Panc1 (cell line): ENCODE results near the gene SULT6B1. TPM values are rescaled to one million over a fixed set of nuclear protein-coding genes. Genes with fewer than 3 reads are reported as not detected.
"Not testable (repeated sequence)": the region's sequence is repeated elsewhere in the genome, so short reads cannot be mapped to it uniquely, and the experiment has no call there.

Experiments
- ATAC-seq: fragments of 200-7000 bp; cut with Tn5 transposase; 2 replicates; pipeline ENCODE4 v1.9.1; 2020; ENCODE audit warnings: mild to moderate bottlenecking, moderate library complexity
- BruUV-seq: library from RNA; stranded (reverse); fragments of 400-500 nt; replicated peaks from 2 replicates; lab custom pipeline; 2021; lab: Mats Ljungman, UMichigan
- CTCF ChIA-PET: fragments of 300-600 bp; sonication (Branson Sonifier 250); formaldehyde crosslinking; loops from one replicate; lab custom pipeline; 2022; ENCODE audit warnings: antibody characterized with exemption; lab: Charles Lee
- POLR2A ChIA-PET: fragments of 300-600 bp; sonication (Branson Sonifier 250); formaldehyde crosslinking; loops from one replicate; lab custom pipeline; 2022; ENCODE audit warnings: antibody characterized with exemption; lab: Charles Lee
- DNase-seq: peaks from one replicate; pipeline ENCODE4 v3.0.0-alpha.2; 2010; ENCODE audit warnings: low read depth, low spot score
- H3K27ac ChIP-seq: 2 replicates; pipeline ENCODE4 v1.5.1; 2011; ENCODE audit warnings: mild to moderate bottlenecking, low read length, inconsistent platforms
- H3K27me3 ChIP-seq: fragments of 200-500 bp; sonication (Bioruptor generic); 2 replicates; pipeline ENCODE4 v1.6.0; 2014; ENCODE audit warnings: low read length, inconsistent platforms; ENCODE audit not compliant: control insufficient read depth, insufficient read depth
- H3K36me3 ChIP-seq: fragments of 200-500 bp; sonication (Bioruptor generic); 2 replicates; pipeline ENCODE4 v1.5.1; 2014; ENCODE audit warnings: inconsistent platforms, mild to moderate bottlenecking, low read length, moderate library complexity; ENCODE audit not compliant: control insufficient read depth, insufficient read depth
- H3K4me1 ChIP-seq: 2 replicates; pipeline ENCODE4 v1.5.1; 2011; ENCODE audit warnings: inconsistent platforms, mild to moderate bottlenecking, low read length, moderate library complexity; ENCODE audit not compliant: control insufficient read depth, insufficient read depth
- H3K4me3 ChIP-seq, 2 experiments: 2 replicates each; pipeline ENCODE4 v1.5.1; 2011 to 2012; ENCODE audit warnings: low read depth in 2 of 2, low read length in 2 of 2, mild to moderate bottlenecking in 2 of 2, inconsistent platforms in 1 of 2, moderate library complexity in 1 of 2
- H3K9me3 ChIP-seq: fragments of 200-500 bp; sonication (Bioruptor generic); 2 replicates; pipeline ENCODE4 v1.5.1; 2014; ENCODE audit warnings: low read depth, mild to moderate bottlenecking, inconsistent platforms, low read length, moderate library complexity; ENCODE audit not compliant: control insufficient read depth, insufficient read depth
- POLR2AphosphoS5 ChIP-seq: IDR thresholded peaks from 2 replicates; pipeline ENCODE4 v1.6.1; 2012; ENCODE audit warnings: mild to moderate bottlenecking, low read depth, low read length, moderate library complexity
- SIN3A ChIP-seq: IDR thresholded peaks from 2 replicates; pipeline ENCODE4 v1.6.1; 2012; ENCODE audit warnings: low read depth, mild to moderate bottlenecking, low read length, moderate library complexity, borderline replicate concordance; ENCODE audit not compliant: insufficient read depth
- TCF7L2 ChIP-seq: IDR thresholded peaks from 2 replicates; pipeline ENCODE4 v1.6.1; 2011; ENCODE audit warnings: mild to moderate bottlenecking, low read depth, low read length, inconsistent platforms
- in situ Hi-C: cut with HindIII; loops from 2 replicates; pipeline ENCODE4 v1.10.0; 2016; ENCODE audit warnings: low sequenced_read_pairs, low pct_unique_long_range_greater_than_20kb
- intact Hi-C: fragments of 100-400 bp; cut with micrococcal nuclease; formaldehyde crosslinking; loops from one replicate; pipeline ENCODE4 v1.10.0; 2022; ENCODE audit not compliant: unreplicated experiment
- total RNA-seq: library from RNA; stranded (reverse); gene quantifications from one replicate; pipeline ENCODE4 v1.2.1, GENCODE V29; 2021; ENCODE audit not compliant: unreplicated experiment
- TF ChIP-seq, protein P1 (sequence below): fragments of 450-650 bp; IDR thresholded peaks from 2 replicates; pipeline ENCODE4 v1.5.1; 2017; ENCODE audit warnings: mild to moderate bottlenecking
- TF ChIP-seq, protein P2 (sequence below), 2 experiments: IDR thresholded peaks; 2 replicates each; pipeline ENCODE4 v1.6.1; 2011 to 2012; ENCODE audit warnings: low read depth in 2 of 2, control low read depth in 1 of 2, low read length in 1 of 2, mild to moderate bottlenecking in 1 of 2, moderate library complexity in 1 of 2; ENCODE audit not compliant: insufficient read depth in 1 of 2

The SULT6B1 gene
- total RNA-seq, 1 experiment from 2014 or later, result not detected

GRCh38 chr2:37228788-37229187 is 40.3 kb upstream of the SULT6B1 start:
- intact Hi-C loops, result no loop called here
- POLR2A ChIA-PET, result no interaction called here
- no TSS peak for BruUV-seq
- Histone ChIP-seq H3K4me1 (peaks cover 16% of the 10 kb centered on the region), H3K4me3 (no peak overlapping the region), H3K9me3 (no peaks in the 10 kb centered on the region), H3K27me3 (no peaks in the 10 kb centered on the region), H3K27ac (no peak overlapping the region), H3K36me3 (peaks cover 26% of the 10 kb centered on the region)
- DNase-seq (no peak), ATAC-seq (no peak)
- TF ChIP-seq, protein P1, sequence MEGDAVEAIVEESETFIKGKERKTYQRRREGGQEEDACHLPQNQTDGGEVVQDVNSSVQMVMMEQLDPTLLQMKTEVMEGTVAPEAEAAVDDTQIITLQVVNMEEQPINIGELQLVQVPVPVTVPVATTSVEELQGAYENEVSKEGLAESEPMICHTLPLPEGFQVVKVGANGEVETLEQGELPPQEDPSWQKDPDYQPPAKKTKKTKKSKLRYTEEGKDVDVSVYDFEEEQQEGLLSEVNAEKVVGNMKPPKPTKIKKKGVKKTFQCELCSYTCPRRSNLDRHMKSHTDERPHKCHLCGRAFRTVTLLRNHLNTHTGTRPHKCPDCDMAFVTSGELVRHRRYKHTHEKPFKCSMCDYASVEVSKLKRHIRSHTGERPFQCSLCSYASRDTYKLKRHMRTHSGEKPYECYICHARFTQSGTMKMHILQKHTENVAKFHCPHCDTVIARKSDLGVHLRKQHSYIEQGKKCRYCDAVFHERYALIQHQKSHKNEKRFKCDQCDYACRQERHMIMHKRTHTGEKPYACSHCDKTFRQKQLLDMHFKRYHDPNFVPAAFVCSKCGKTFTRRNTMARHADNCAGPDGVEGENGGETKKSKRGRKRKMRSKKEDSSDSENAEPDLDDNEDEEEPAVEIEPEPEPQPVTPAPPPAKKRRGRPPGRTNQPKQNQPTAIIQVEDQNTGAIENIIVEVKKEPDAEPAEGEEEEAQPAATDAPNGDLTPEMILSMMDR, result no peak
- no peak for TF ChIP-seq SIN3A
- no peak for TF ChIP-seq TCF7L2
- TF ChIP-seq, protein P2, sequence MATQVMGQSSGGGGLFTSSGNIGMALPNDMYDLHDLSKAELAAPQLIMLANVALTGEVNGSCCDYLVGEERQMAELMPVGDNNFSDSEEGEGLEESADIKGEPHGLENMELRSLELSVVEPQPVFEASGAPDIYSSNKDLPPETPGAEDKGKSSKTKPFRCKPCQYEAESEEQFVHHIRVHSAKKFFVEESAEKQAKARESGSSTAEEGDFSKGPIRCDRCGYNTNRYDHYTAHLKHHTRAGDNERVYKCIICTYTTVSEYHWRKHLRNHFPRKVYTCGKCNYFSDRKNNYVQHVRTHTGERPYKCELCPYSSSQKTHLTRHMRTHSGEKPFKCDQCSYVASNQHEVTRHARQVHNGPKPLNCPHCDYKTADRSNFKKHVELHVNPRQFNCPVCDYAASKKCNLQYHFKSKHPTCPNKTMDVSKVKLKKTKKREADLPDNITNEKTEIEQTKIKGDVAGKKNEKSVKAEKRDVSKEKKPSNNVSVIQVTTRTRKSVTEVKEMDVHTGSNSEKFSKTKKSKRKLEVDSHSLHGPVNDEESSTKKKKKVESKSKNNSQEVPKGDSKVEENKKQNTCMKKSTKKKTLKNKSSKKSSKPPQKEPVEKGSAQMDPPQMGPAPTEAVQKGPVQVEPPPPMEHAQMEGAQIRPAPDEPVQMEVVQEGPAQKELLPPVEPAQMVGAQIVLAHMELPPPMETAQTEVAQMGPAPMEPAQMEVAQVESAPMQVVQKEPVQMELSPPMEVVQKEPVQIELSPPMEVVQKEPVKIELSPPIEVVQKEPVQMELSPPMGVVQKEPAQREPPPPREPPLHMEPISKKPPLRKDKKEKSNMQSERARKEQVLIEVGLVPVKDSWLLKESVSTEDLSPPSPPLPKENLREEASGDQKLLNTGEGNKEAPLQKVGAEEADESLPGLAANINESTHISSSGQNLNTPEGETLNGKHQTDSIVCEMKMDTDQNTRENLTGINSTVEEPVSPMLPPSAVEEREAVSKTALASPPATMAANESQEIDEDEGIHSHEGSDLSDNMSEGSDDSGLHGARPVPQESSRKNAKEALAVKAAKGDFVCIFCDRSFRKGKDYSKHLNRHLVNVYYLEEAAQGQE (IDR thresholded peaks at IDR 0.05; ENCODE audit: insufficient read depth in 1 of 2, low read depth in 2 of 2, low read length in 1 of 2), result no peak
- TF ChIP-seq POLR2AphosphoS5, result no peak
- CTCF ChIA-PET, result no interaction called here
- in situ Hi-C loops, result no loop called here

- CTCF ChIA-PET, result no interaction called here
- POLR2A ChIA-PET, result no interaction called here
- intact Hi-C loops (no loop called here), in situ Hi-C loops (no loop called here)
- Histone ChIP-seq H3K27ac (no peak overlapping the region), H3K4me3 (no peak overlapping the region), H3K27me3 (no peaks in the 10 kb centered on the region), H3K36me3 (peaks cover 34% of the 10 kb centered on the region), H3K4me1 (peaks cover 9% of the 10 kb centered on the region; the same call in 1 of the 2 replicates), H3K9me3 (no peaks in the 10 kb centered on the region)
- DNase-seq (no peak), ATAC-seq (no peak)
- TF ChIP-seq TCF7L2 (no peak), POLR2AphosphoS5 (no peak), SIN3A (no peak)
- TF ChIP-seq, protein P1, result no peak
- TF ChIP-seq, protein P2 (IDR thresholded peaks at IDR 0.05; ENCODE audit: insufficient read depth in 1 of 2, low read depth in 2 of 2, low read length in 1 of 2), result no peak
- BruUV-seq, result no TSS peak
Observed at GRCh38 chr2:37226863-37227262, 38.4 kb upstream of the SULT6B1 start.

- POLR2A ChIA-PET, H3K27me3 ChIP-seq, ATAC-seq, H3K27ac ChIP-seq, H3K4me3 ChIP-seq, in situ Hi-C loops, BruUV-seq, CTCF ChIA-PET, intact Hi-C loops, DNase-seq, H3K9me3 ChIP-seq, H3K4me1 ChIP-seq: not testable (repeated sequence)
- peaks cover 36% of the 10 kb centered on the region for H3K36me3 ChIP-seq
Observed at GRCh38 chr2:37225129-37225528, 36.7 kb upstream of the SULT6B1 start.
